Mesendoderm (in vitro differentiated cells): ENCODE measurements around the gene KRT33A.

Experiments
- DNase-seq: peaks from one replicate; pipeline ENCODE4 v3.0.0; 2013
- H2AK5ac ChIP-seq: 2 replicates; pipeline ENCODE4 v1.6.1; 2013; ENCODE audit warnings: low read length, inconsistent platforms
- H2BK120ac ChIP-seq: 2 replicates; pipeline ENCODE4 v1.6.1; 2013; ENCODE audit warnings: low read depth, mild to moderate bottlenecking, low read length, moderate library complexity, mixed read lengths
- H2BK15ac ChIP-seq: replicated peaks from 2 replicates; pipeline ENCODE4 v1.6.1; 2013; ENCODE audit warnings: low read depth, mild to moderate bottlenecking, moderate library complexity
- H2BK5ac ChIP-seq: 2 replicates; pipeline ENCODE4 v1.6.1; 2013; ENCODE audit warnings: low read length, inconsistent platforms
- H3K18ac ChIP-seq: 2 replicates; pipeline ENCODE4 v1.6.1; 2013; ENCODE audit warnings: mild to moderate bottlenecking, low read length, mixed read lengths
- H3K23ac ChIP-seq: one replicate; pipeline ENCODE4 v1.6.1; 2013; ENCODE audit warnings: low read length
- H3K27ac ChIP-seq: 2 replicates; pipeline ENCODE4 v1.5.1; 2013; ENCODE audit warnings: low read depth, mild to moderate bottlenecking, inconsistent platforms, low read length, moderate library complexity
- H3K27me3 ChIP-seq: 2 replicates; pipeline ENCODE4 v1.6.1; 2013; ENCODE audit warnings: low read length, control low read depth, mild to moderate bottlenecking, inconsistent platforms; ENCODE audit not compliant: insufficient read depth, poor library complexity
- H3K36me3 ChIP-seq: 2 replicates; pipeline ENCODE4 v1.6.1; 2013; ENCODE audit warnings: low read length, inconsistent platforms; ENCODE audit not compliant: control insufficient read depth, insufficient read depth
- H3K4ac ChIP-seq: one replicate; pipeline ENCODE4 v1.6.1; 2013; ENCODE audit warnings: low read depth, mild to moderate bottlenecking, low read length, moderate library complexity
- H3K4me1 ChIP-seq: 2 replicates; pipeline ENCODE4 v1.6.1; 2013; ENCODE audit warnings: low read depth, low read length, inconsistent platforms; ENCODE audit not compliant: control insufficient read depth
- H3K4me2 ChIP-seq: 2 replicates; pipeline ENCODE4 v1.6.1; 2013; ENCODE audit warnings: low read length
- H3K4me3 ChIP-seq: 2 replicates; pipeline ENCODE4 v1.5.1; 2013; ENCODE audit warnings: mild to moderate bottlenecking, low read length
- H3K56ac ChIP-seq: one replicate; pipeline ENCODE4 v1.6.1; 2013; ENCODE audit warnings: low read length
- H3K79me1 ChIP-seq: 2 replicates; pipeline ENCODE4 v1.6.1; 2013; ENCODE audit warnings: low read length, inconsistent platforms
- H3K79me2 ChIP-seq: 2 replicates; pipeline ENCODE4 v1.6.1; 2013; ENCODE audit warnings: mild to moderate bottlenecking, low read length; ENCODE audit not compliant: control insufficient read depth, insufficient read depth
- H3K9ac ChIP-seq: 2 replicates; pipeline ENCODE4 v1.6.1; 2013; ENCODE audit warnings: low read length, inconsistent platforms
- H4K5ac ChIP-seq: one replicate; pipeline ENCODE4 v1.6.1; 2013; ENCODE audit warnings: low read length
- H4K8ac ChIP-seq: one replicate; pipeline ENCODE4 v1.6.1; 2013; ENCODE audit warnings: low read depth, mild to moderate bottlenecking, control low read depth, low read length, moderate library complexity
- WGBS: extraction: QIAGEN DNeasy Blood & Tissue Kit; methylation state at CpG from one replicate; pipeline ENCODE4 v1.1.7; 2013; ENCODE audit warnings: low lambda C conversion rate, missing lambda C conversion rate; ENCODE audit not compliant: insufficient coverage; ENCODE audit errors: extremely low coverage; 5-methylcytosine and 5-hydroxymethylcytosine counted together

The KRT33A gene

DNA sequence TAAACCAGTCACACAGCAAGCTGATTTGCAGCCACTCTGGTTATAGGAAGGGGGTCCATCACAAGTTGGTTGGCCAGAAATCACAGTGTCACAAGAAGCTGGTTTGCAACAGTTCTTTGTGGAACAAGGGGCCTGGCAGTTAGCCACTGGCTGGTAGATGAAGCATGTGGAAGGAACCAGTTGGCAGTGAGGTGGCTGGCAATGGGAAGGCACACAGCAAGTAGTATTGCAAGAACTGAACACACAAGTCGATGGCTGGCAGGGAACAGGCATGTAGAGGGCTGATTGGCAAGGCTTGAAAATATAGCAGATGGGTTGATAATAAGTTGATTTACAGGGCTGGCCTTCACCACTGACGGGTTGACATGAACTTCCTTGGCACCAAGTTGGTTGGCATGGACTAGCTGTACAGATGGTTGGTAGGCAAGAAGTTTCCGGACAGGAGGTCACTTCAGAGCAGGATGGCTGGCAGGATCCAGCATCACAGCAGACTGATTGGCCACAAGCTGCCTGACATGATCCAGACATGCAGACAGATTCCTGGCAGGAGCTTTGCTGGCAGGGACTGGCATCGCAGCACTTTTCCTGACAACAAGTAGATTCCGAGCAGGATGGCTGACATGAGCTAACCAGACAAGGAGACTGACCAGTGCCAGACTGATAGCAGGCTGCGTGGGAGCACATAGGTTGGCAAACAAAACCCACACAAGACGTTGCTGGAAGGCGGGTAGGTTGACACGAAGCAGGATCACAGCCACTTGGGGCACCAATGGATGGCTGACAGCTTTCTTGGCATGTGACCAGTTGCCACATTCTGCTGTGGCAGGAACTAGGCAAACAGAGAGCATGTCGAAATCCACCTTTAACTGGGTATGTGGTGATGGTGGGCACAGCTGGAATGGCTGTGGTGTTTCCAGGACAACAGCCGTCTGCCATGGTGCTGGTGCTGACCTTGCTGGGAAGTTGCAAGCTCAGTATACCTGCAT lies 48.4 kb downstream of the KRT33A start, which contains the start of gene KRTAP29-1:
Gene KRTAP29-1 (minus strand): TSS at position 936 of the 986 bp plus-strand sequence. CDS start 0 bp downstream, at position 936.
- H3K79me2 ChIP-seq = no peaks in the 10 kb centered on the region
- WGBS = no CpG with 5 or more reads among the region's 11 CpGs
- no peak for DNase-seq

DNA sequence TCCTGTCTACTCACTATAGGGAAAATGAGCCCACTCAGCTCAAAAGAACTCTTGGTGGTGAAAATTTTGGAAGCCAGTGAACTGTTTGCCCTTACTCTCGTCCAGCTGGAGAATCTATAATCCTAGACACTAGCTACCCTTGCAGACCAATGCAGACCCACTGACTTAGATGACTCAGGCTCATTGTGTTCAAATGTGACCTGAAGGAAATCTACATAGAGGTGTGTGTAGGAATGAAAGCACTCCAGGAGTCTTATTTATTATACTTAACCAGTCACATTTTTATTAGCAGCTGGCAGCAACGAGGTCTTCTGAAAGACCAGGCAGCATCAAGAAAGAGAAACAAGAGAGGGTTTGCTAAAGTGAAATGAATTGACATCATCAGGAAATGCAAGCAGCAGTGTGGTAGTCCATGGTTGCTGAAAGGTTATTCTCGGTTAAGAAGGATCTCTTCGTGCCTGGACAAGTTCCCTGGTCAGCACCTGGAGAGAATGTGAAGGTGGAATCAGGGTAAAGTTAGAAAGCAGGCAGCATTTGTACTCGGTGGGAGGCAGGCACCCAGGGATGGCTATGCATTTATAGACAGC lies 49.3 kb downstream of the KRT33A start:
- no peaks in the 10 kb centered on the region for H3K79me1 ChIP-seq
- WGBS = no CpG with 5 or more reads among the region's 5 CpGs
- H3K9ac ChIP-seq = no peak overlapping the region
- no peaks in the 10 kb centered on the region for H3K4me1 ChIP-seq
- no peak overlapping the region for H3K4me2 ChIP-seq
- H3K4ac ChIP-seq = no peak overlapping the region
- no peak overlapping the region for H3K23ac ChIP-seq
- no peak overlapping the region for H3K27ac ChIP-seq
- H2AK5ac ChIP-seq = no peak overlapping the region
- H2BK15ac ChIP-seq = no peak overlapping the region
- no peak overlapping the region for H3K18ac ChIP-seq
- no peak overlapping the region for H4K8ac ChIP-seq
- no peak overlapping the region for H3K56ac ChIP-seq
- no peaks in the 10 kb centered on the region for H3K27me3 ChIP-seq
- no peak overlapping the region for H3K4me3 ChIP-seq
- no peak overlapping the region for H2BK5ac ChIP-seq
- no peak overlapping the region for H4K5ac ChIP-seq
- no peak for DNase-seq
- no peaks in the 10 kb centered on the region for H3K79me2 ChIP-seq
- H2BK120ac ChIP-seq = no peak overlapping the region
- H3K36me3 ChIP-seq = no peaks in the 10 kb centered on the region

More for the DNA sequence above, 48.4 kb downstream of the KRT33A start, which contains the start of gene KRTAP29-1:
- no peaks in the 10 kb centered on the region for H3K36me3 ChIP-seq
- H2AK5ac ChIP-seq = no peak within 1 kb of the TSS
- no peak within 1 kb of the TSS for H2BK120ac ChIP-seq
- H3K4me1 ChIP-seq = no peaks in the 10 kb centered on the region
- H3K56ac ChIP-seq = no peak within 1 kb of the TSS
- no peaks in the 10 kb centered on the region for H3K27me3 ChIP-seq
- no peak within 1 kb of the TSS for H3K4me2 ChIP-seq
- no peak within 1 kb of the TSS for H4K8ac ChIP-seq
- H2BK15ac ChIP-seq = no peak within 1 kb of the TSS
- no peak within 1 kb of the TSS for H3K18ac ChIP-seq
- no peak within 1 kb of the TSS for H3K4ac ChIP-seq
- H3K4me3 ChIP-seq = no peak within 1 kb of the TSS
- H2BK5ac ChIP-seq = no peak within 1 kb of the TSS
- no peaks in the 10 kb centered on the region for H3K79me1 ChIP-seq
- H3K23ac ChIP-seq = no peak within 1 kb of the TSS
- H3K27ac ChIP-seq = no peak within 1 kb of the TSS
- no peak within 1 kb of the TSS for H3K9ac ChIP-seq
- H4K5ac ChIP-seq = no peak within 1 kb of the TSS

DNA sequence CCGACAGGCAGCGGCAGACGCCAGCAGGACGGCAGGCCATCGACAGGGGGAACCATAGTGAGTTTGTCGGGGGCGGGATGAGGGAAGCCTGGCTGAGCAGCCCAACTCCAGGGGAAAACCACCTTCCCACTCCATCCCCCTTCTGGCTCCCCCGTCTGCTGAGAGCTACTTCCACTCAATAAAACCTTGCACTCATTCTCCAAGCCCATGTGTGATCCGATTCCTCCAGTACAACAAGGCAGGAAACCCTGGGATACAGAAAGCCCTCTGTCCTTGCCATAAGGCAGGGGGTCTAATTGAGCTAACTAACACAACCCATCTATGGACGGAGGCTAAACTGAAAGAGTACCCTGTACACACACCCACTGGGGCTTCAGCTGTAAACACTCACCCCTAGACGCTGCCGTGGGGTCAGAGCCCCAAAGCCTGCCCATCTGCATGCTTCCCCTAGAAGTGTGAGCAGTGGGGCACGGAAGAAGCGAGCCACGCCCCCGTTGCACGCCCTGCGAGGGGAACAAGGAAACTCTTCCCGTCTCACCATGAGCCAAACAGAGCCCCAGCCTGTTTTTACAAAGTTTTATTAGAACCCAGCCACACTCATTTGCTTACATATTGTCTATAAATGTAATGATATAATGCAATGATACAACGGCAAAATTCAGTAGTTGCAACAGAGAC lies 52.0 kb downstream of the KRT33A start:
- H3K4me2 ChIP-seq = no peak overlapping the region
- WGBS = no CpG with 5 or more reads among the region's 20 CpGs
- H2AK5ac ChIP-seq = no peak overlapping the region
- no peaks in the 10 kb centered on the region for H3K79me1 ChIP-seq
- no peak overlapping the region for H2BK120ac ChIP-seq
- H4K5ac ChIP-seq = no peak overlapping the region
- no peak overlapping the region for H2BK15ac ChIP-seq
- H3K27me3 ChIP-seq = no peaks in the 10 kb centered on the region
- H3K27ac ChIP-seq = no peak overlapping the region
- H3K36me3 ChIP-seq = no peaks in the 10 kb centered on the region
- H3K23ac ChIP-seq = no peak overlapping the region
- H3K56ac ChIP-seq = no peak overlapping the region
- no peak overlapping the region for H3K18ac ChIP-seq
- DNase-seq = no peak
- no peak overlapping the region for H3K9ac ChIP-seq
- H2BK5ac ChIP-seq = no peak overlapping the region
- no peaks in the 10 kb centered on the region for H3K79me2 ChIP-seq
- no peaks in the 10 kb centered on the region for H3K4me1 ChIP-seq
- no peak overlapping the region for H4K8ac ChIP-seq
- H3K4ac ChIP-seq = no peak overlapping the region
- H3K4me3 ChIP-seq = no peak overlapping the region

DNA sequence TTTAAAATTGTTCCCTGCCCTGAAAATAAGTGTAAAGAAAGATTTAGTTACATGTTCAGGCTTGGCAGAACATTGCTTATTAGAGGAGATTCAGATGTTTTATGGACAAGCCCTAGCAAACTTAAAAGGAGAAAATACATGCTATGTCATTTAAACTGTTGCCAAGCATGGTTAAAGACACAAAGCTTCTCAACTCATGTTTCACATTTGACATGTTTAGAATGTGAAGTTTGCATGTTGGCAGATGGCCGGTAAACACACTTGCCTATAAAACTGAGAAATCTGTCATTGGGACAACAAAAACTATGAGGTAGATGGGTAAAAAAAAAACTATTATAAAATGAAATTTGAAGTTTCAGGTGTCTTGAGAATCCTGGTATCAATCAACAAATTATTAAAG lies 53.8 kb downstream of the KRT33A start:
- Histone ChIP-seq H3K4me3 (no peak overlapping the region), H2AK5ac (no peak overlapping the region), H3K36me3 (no peaks in the 10 kb centered on the region), H3K27ac (no peak overlapping the region), H3K79me2 (no peaks in the 10 kb centered on the region), H3K18ac (no peak overlapping the region), H2BK5ac (no peak overlapping the region), H2BK15ac (no peak overlapping the region), H3K4me1 (no peaks in the 10 kb centered on the region), H3K27me3 (no peaks in the 10 kb centered on the region), H3K23ac (no peak overlapping the region), H3K4me2 (no peak overlapping the region), H3K56ac (no peak overlapping the region), H4K8ac (no peak overlapping the region), H3K4ac (no peak overlapping the region), H4K5ac (no peak overlapping the region), H3K9ac (no peak overlapping the region), H2BK120ac (no peak overlapping the region), H3K79me1 (no peaks in the 10 kb centered on the region)
- WGBS = no CpG with 5 or more reads among the region's 1 CpG
- no peak for DNase-seq
